Measurements from ENCODE around the gene ADRB1.

The ADRB1 gene

GRCh38 chr10:114026189-114027040 is 17.3 kb upstream of the ADRB1 start:
- DNase-seq = no peak

- no peak for DNase-seq
Measured at GRCh38 chr10:114027041-114027394, 16.6 kb upstream of the ADRB1 start.

GRCh38 chr10:114027951-114028350 is 15.7 kb upstream of the ADRB1 start:
- no peak for DNase-seq

- DNase-seq = no peak
Measured at GRCh38 chr10:114028425-114028824, 15.2 kb upstream of the ADRB1 start.

DNA sequence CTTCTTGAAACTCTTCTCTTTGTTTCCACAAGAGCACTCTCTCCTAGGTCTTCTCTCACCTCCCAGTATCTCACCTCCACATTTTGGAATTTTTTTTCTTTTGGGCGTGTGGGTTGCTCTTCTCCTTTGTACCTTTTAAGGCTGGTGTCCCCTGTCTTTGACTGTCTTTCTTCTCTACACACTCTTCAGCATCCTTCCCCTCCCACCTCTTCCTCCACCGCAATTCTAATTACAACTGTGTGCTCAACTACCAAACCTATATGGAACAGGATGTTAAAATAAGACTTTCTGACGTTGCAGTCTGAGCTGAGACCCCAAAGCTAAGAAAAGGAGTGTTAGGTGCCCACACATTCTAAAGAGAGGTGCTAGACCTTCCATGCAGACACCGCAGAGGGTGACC is 14.0 kb upstream of the ADRB1 start:
- DNase-seq = no peak

DNA sequence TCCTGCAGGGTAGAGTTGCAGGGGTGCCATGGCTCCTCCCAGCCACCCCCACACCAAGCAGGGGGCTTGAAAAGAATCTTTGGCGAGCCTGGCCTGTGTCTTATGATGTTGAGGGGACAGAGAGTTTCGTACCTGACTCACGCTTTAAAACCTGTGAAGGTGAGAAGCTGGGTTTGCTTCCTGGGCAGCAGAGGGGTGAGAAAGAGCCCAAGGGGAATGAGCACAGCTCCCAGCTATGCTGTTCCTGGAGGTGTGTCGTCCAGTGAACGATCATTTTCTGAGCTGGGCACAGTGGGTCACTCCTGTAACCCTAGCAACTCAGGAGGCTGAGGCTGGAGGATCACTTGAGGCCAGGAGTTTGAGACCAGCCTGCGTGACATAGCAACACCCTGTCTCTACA is 13.5 kb upstream of the ADRB1 start:
- DNase-seq = no peak

DNA sequence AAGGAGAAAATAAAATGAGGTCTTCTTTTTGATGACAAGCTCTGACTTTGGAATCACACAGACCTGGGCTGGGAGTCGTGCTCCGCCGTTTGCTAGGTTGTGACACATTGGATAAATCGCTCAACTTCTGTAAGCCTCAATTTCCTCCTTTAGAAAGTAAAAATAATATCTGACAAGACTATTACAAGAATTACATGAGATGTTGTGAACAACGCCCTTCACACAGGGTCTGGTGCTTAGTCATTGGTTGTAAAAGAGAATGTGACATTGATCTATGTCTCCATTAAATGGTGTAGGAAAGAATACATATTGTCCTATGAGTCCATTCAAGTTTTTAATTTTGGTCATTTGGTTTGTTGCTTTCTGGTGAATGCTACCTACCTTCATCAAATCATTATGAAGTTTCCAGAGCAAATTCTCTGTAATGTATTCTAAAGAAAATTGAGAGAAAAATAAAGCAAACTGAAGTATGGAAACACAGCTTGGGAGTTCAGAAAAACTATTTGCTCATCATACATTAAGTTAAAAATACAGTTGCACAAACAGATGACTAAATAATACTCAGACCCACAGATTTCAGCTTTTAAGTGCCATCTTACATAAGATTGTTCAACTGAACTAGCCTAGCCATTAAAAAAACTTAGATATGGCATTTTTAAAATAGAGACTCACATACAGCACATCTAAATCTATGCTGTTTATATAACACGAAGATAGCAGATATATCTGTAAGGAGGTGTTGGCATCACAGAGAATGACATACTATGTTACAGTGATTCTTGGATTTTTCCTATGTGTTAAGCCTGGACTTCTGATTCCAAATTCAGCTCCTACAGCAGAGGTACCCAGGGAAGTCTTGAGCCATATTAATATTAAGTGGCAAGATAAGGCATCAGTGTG is 12.3 kb upstream of the ADRB1 start:
- no peak for DNase-seq

- DNase-seq = no peak
Measured at GRCh38 chr10:114033566-114033965, 10.1 kb upstream of the ADRB1 start.

GRCh38 chr10:114034923-114035645 is 8.6 kb upstream of the ADRB1 start:
- DNase-seq = no peak

GRCh38 chr10:114035791-114036190 is 7.9 kb upstream of the ADRB1 start:
- DNase-seq = no peak

GRCh38 chr10:114038819-114039218 is 4.8 kb upstream of the ADRB1 start:
- no peak for DNase-seq

DNA sequence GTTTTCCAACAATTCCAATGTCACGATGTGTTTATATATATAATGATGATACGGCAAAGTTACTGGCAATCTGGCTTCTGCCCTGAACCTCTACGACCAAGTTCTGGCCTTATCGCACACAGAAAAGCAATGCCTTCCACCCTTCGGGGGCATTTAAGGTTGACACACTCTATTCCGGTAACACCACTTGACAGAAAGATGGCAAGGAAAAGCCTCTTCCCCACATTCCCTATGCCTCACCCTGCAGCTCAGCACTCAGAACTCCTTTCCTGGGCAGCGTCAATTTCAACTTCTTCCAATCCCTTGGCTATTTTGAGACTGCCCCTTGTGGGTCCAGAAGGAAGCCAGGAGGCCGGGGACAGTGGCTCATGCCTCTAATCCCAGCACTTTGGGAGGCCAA is 2.5 kb upstream of the ADRB1 start:
- DNase-seq = no peak

GRCh38 chr10:114042895-114043531 is 653 bp upstream of the ADRB1 start:
- no peak for DNase-seq

DNA sequence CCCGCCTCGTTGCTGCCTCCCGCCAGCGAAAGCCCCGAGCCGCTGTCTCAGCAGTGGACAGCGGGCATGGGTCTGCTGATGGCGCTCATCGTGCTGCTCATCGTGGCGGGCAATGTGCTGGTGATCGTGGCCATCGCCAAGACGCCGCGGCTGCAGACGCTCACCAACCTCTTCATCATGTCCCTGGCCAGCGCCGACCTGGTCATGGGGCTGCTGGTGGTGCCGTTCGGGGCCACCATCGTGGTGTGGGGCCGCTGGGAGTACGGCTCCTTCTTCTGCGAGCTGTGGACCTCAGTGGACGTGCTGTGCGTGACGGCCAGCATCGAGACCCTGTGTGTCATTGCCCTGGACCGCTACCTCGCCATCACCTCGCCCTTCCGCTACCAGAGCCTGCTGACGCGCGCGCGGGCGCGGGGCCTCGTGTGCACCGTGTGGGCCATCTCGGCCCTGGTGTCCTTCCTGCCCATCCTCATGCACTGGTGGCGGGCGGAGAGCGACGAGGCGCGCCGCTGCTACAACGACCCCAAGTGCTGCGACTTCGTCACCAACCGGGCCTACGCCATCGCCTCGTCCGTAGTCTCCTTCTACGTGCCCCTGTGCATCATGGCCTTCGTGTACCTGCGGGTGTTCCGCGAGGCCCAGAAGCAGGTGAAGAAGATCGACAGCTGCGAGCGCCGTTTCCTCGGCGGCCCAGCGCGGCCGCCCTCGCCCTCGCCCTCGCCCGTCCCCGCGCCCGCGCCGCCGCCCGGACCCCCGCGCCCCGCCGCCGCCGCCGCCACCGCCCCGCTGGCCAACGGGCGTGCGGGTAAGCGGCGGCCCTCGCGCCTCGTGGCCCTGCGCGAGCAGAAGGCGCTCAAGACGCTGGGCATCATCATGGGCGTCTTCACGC is 825 bp downstream of the ADRB1 start:
- no peak for DNase-seq

GRCh38 chr10:114045136-114046086 is 1.7 kb downstream of the ADRB1 start:
- DNase-seq = no peak

GRCh38 chr10:114046087-114046458 is 2.4 kb downstream of the ADRB1 start:
- no peak for DNase-seq

DNA sequence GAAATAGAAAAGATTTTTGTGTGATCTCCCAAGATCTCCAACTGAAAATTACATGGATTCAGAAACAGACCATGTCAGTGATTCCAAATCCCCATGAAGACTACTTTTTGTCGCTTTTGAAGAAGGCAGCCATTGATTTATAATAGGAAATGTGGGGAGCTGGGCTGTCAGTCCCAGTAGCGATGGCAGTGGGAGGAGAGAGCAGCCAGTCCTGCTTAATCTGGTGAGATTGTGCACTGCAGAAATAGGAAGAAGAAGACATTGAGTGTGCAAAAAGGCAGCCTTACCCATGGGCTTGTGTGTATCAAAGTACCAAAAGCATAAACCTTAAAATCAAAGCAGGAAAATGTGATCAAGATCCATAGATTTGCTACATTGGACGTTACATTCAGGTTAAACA is 4.8 kb downstream of the ADRB1 start:
- no peak for DNase-seq

- no peak for DNase-seq
Measured at GRCh38 chr10:114051714-114052113, 8.0 kb downstream of the ADRB1 start.

GRCh38 chr10:114052255-114052654 is 8.6 kb downstream of the ADRB1 start:
- DNase-seq = no peak

DNA sequence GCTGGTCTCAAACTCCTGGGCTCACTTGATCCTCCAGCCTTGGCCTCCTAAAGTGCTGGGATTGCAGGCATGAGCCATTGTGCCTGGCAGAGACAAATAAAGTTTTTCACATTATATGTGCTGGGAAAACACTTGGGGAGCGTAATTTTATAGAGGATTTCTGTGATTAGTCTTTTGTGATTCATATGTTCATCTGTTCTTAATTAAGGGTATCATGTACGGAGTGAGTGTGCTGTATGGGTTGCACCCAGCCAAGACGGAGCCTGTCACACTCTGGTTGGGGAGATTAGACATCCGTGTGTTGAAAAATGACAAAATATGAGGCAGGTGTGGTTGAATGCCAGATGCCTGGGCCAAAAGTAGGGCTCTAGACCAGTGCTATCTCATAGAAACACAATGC is 10.3 kb downstream of the ADRB1 start:
- DNase-seq = no peak

DNA sequence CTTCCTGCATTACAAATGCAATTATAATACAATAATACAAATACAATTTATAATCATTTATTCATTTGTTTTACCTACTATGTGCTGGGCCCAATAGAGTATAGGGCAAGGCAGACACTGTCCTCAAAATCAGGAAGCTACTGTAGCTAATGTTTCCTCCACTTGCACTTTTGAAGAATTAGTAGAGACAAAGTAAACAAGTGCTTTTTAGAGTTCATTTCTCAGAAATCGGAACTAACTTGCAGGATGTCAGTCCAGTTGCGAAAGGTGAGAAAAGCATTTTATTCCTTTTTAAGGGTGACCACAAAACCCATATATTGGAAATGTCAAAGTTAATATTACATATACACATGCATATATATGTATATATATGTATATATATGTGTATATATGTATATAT is 14.2 kb downstream of the ADRB1 start:
- no peak for DNase-seq
